Measurements from ENCODE around the gene GPR39. TPM values are rescaled to one million over a fixed set of nuclear protein-coding genes. Genes with fewer than 3 reads are reported as not detected.

The GPR39 gene
- total RNA-seq, 4 donors from 2014 or later = 0.21 to 1.8 (median 0.22) TPM; not detected in 1

DNA sequence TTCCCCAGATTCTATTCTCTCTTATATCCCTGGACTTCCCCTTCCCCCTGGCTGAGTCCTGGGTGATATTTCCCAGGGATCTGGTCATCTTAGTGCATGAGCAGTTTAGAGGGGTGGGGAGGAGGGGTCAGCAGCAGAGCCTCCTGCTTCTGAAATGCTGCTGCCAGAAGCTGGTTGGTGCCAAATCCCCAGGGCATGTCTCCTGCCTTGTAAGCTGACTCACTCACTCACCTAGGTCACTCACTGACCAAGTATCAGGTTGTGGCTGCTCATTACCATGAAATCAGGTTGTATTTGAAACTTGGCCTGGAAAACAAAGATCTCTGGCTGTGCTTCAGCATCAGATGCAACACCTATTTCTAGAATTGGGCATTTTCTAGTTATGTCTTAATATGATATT lies 14.3 kb downstream of the GPR39 start:
- TF ChIP-seq, protein P1, sequence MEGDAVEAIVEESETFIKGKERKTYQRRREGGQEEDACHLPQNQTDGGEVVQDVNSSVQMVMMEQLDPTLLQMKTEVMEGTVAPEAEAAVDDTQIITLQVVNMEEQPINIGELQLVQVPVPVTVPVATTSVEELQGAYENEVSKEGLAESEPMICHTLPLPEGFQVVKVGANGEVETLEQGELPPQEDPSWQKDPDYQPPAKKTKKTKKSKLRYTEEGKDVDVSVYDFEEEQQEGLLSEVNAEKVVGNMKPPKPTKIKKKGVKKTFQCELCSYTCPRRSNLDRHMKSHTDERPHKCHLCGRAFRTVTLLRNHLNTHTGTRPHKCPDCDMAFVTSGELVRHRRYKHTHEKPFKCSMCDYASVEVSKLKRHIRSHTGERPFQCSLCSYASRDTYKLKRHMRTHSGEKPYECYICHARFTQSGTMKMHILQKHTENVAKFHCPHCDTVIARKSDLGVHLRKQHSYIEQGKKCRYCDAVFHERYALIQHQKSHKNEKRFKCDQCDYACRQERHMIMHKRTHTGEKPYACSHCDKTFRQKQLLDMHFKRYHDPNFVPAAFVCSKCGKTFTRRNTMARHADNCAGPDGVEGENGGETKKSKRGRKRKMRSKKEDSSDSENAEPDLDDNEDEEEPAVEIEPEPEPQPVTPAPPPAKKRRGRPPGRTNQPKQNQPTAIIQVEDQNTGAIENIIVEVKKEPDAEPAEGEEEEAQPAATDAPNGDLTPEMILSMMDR (IDR thresholded peaks at IDR 0.05) = no peak
- TF ChIP-seq POLR2A (IDR thresholded peaks at IDR 0.05) = no peak
- no peak for TF ChIP-seq EP300 (IDR thresholded peaks at IDR 0.05)
- peaks cover 0 to 8% (median 0%) of the 10 kb centered on the region in 4 donors for H3K9me3 ChIP-seq
- no peaks in the 10 kb centered on the region for H3K4me1 ChIP-seq
- no peaks in the 10 kb centered on the region for H3K27me3 ChIP-seq
- H3K4me3 ChIP-seq = no peak overlapping the region
- DNase-seq (ENCODE audit: low spot score in 2 of 2) = no peak
- H3K36me3 ChIP-seq = no peaks in the 10 kb centered on the region
- H3K27ac ChIP-seq = no peak overlapping the region

DNA sequence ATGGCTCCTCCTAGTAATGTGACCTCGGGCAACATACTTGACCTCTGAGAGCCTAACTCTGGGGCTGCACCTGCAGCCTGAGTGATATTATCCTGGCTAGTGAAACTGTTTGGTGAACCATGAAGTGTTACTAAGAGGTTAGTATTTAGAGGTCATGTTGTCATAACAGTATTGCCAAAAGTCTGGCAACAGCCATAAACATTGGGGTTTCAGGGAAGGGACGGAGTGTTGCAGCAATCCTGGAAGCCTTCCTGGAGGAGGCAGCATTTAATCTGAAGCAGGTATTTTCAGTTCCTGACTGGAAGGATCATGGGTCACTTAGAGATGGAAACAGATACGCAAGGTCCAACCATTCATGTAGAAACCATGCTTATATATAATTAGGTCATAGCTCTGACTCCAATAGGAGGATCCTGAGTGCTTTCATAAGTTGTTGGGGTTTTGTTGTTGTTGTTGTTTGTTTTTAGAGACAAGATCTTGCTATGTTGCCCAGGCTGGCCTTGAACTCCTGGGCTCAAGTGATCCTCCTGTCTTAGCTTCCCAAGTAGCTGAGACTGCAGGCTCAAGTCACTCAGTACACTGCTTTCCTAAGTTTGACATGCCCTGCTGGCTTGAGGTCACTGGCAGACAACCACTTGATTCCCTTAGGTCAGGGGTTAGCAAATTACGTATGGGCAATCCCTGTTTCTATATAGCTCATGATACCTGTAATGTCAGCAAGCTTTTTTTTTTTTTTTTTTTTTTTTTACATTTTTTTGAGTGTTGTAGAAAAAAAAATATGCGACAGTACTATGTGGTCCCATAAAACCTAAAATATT lies 21.5 kb downstream of the GPR39 start:
- H3K27me3 ChIP-seq = no peaks in the 10 kb centered on the region
- no peak for DNase-seq (ENCODE audit: low spot score in 2 of 2)
- H3K36me3 ChIP-seq = no peaks in the 10 kb centered on the region
- no peak overlapping the region for H3K27ac ChIP-seq
- no peaks in the 10 kb centered on the region for H3K9me3 ChIP-seq
- H3K4me1 ChIP-seq = no peaks in the 10 kb centered on the region
- H3K4me3 ChIP-seq = no peak overlapping the region
- no peak for TF ChIP-seq EP300 (IDR thresholded peaks at IDR 0.05)
- TF ChIP-seq POLR2A (IDR thresholded peaks at IDR 0.05) = no peak
- TF ChIP-seq, protein P1 (IDR thresholded peaks at IDR 0.05) = no peak
- WGBS, 2 donors = 90 to 91% methylated on average over 5 of the region's 5 CpGs

DNA sequence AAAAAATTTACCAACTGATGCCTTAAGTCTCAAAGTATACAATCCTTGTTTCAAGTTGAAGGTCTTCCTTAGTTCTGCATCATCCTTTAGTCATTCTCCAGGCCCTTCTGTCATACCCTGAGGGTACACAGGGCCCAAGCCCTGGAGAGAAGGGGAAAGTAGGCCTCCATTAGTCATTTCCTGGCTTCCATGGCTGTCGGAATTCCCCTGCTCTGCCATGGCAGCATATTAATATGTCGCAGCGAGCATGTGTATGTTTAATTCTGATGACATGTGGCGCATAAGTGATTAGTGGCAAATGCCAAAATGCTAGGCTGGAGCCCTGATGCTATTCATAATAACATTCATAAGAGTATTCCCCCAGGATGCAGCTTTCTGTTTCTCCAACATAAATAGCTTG lies 22.1 kb downstream of the GPR39 start:
- DNase-seq (ENCODE audit: low spot score in 2 of 2) = no peak
- 40 to 68% methylated on average over 4 of the region's 4 CpGs for WGBS, 2 donors
- TF ChIP-seq, protein P1 (IDR thresholded peaks at IDR 0.05) = no peak
- H3K4me1 ChIP-seq = no peaks in the 10 kb centered on the region
- no peaks in the 10 kb centered on the region for H3K27me3 ChIP-seq
- no peak overlapping the region for H3K4me3 ChIP-seq
- no peak overlapping the region for H3K27ac ChIP-seq
- no peaks in the 10 kb centered on the region for H3K9me3 ChIP-seq
- H3K36me3 ChIP-seq = no peaks in the 10 kb centered on the region

DNA sequence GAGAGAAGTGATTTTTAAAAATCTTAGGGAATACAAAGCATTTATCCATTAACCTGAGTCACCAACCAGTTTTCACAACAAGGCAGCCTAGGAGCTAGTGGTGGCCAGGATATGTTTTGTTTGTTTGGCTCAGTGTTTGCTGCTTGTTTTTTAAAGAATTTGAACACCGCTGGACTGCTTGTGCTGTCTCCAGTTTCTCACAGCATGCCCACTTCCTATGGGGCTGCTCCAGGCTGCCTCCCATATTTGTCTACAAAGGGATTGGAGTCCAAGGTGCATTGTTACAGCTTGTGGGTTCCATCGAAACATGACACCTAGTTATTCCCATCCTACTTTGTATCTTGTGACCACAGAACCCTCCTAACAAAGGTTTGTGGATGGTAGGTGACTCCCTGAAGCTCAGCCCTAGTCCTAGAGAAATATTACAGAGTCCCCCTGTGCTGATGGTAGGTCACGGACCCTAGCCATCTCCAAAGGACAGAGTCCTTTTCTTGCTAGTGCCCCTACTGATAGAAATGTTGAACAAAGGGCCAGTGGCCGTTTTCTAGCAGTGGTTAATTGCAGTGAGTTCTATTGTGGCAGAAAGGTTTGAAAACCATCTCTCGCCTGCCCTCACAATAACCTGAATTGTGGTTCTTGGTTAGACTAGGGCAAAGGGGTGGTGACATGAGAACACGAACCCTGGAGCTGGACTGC lies 23.2 kb downstream of the GPR39 start:
- 77 to 79% methylated on average over 6 of the region's 6 CpGs for WGBS, 2 donors
- DNase-seq (ENCODE audit: low spot score in 2 of 2) = no peak

More for the DNA sequence above, 23.2 kb downstream of the GPR39 start:
- Histone ChIP-seq H3K4me3 (no peak overlapping the region), H3K4me1 (no peaks in the 10 kb centered on the region), H3K9me3 (no peaks in the 10 kb centered on the region), H3K27ac (no peak overlapping the region), H3K36me3 (no peaks in the 10 kb centered on the region), H3K27me3 (no peaks in the 10 kb centered on the region)
- TF ChIP-seq POLR2A (IDR thresholded peaks at IDR 0.05) = no peak
- no peak for TF ChIP-seq EP300 (IDR thresholded peaks at IDR 0.05)
- TF ChIP-seq, protein P1 (IDR thresholded peaks at IDR 0.05) = no peak

All from tibial nerve (tissue), 4 donors.